DMS53 (cell line): Measurements from ENCODE around the gene HOXA6.

Source experiments
- DNase-seq: peaks from one replicate; lab custom pipeline; 2025; lab: John Stamatoyannopoulos, UW

Gene HOXA6

GRCh38 chr7:27149842-27150567 lies 2.4 kb upstream of the HOXA6 start:
- no peak for DNase-seq

GRCh38 chr7:27148756-27149641 lies 1.4 kb upstream of the HOXA6 start:
- DNase-seq, result no peak

GRCh38 chr7:27148031-27148755 lies 619 bp upstream of the HOXA6 start:
- DNase-seq, result peak; percentile 72

DNA sequence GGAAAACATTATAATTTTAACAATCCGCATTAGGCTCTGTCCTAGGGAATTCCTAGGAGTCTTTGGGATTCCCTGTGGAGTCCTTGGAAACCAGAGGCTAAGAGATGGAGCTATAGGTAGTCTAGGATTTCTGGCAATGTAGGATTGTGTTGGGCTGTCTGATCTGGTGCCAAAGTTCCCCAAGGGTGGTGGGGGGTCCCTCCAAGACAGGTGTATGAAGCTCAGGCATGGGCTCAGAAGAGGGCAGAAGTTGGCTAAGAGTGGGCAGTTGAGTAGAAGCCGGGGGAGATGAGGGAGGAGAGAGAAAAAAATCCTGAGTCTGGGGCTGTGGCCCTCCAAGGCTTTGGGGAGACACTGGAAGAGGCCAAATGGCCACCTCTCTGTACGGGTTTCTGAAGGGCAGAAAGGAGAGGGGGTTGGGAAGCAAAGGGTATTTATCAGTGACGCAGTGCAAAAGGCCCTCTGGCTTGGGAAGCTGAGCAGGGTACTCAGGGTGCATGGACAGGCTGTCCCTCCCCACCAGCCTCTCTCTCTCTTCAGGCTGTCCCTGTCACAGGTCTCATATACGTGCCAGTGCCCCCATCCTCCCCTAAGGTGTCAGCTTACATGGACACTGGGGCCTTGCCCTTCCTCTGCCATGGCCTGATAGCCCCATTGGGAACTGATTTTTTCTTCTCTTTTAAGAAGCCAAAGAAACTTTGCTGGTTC lies 929 bp downstream of the HOXA6 start:
- DNase-seq, result no peak

GRCh38 chr7:27145914-27146412 lies 1.6 kb downstream of the HOXA6 start:
- no peak for DNase-seq

DNA sequence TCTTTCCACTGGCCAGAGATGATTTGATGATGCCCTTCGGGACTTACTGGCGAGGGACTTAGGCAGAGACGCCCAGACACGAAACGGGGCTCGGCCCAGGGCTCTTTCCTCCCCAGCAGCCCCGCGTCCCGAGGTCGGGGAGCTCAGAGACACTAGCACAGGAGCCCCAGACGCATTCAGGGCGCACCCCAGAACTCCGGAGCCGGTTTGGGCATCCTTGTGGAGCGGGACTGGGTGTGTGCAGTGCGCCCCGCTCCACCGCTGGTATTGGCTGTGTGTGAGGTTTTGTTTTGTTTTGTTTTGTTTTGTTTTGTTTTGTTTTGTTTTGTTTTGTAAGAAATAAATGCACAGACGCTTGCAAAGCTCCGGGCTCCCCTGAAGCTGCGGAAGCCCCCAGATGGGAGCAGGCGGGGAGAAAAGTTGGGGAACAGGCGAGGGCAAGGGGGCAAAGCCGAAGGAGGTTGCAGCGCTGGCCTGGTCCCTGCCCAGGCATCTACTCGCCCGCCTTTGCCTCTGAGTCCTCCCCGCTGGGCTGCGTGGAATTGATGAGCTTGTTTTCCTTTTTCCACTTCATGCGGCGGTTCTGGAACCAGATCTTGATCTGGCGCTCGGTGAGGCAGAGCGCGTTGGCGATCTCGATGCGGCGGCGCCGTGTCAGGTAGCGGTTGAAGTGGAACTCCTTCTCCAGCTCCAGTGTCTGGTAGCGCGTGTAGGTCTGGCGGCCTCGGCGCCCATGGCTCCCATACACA lies 2.2 kb downstream of the HOXA6 start:
- peak; percentile 61 for DNase-seq

DNA sequence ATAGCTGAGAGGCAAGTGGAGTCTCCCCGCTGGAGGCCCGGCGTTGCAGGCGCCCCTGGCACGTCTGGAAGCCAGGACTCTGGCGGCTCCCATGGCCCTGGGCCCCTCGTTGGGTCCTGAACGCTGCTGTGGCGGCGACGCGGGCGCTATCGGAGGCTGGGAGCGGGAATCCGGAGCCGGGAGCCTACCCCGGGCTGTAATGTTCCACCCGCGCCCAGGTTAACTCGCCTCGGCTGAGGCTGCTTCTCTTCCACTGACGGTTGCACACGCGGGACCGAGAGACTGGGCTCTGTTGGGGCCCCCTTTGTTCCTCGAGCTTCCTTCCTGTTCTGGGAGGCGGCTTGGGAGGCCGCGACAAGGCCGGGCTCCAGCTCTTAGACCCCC lies 2.8 kb downstream of the HOXA6 start:
- DNase-seq, result peak; percentile 70

GRCh38 chr7:27143950-27144780 lies 3.4 kb downstream of the HOXA6 start:
- peak; percentile 72 for DNase-seq

DNA sequence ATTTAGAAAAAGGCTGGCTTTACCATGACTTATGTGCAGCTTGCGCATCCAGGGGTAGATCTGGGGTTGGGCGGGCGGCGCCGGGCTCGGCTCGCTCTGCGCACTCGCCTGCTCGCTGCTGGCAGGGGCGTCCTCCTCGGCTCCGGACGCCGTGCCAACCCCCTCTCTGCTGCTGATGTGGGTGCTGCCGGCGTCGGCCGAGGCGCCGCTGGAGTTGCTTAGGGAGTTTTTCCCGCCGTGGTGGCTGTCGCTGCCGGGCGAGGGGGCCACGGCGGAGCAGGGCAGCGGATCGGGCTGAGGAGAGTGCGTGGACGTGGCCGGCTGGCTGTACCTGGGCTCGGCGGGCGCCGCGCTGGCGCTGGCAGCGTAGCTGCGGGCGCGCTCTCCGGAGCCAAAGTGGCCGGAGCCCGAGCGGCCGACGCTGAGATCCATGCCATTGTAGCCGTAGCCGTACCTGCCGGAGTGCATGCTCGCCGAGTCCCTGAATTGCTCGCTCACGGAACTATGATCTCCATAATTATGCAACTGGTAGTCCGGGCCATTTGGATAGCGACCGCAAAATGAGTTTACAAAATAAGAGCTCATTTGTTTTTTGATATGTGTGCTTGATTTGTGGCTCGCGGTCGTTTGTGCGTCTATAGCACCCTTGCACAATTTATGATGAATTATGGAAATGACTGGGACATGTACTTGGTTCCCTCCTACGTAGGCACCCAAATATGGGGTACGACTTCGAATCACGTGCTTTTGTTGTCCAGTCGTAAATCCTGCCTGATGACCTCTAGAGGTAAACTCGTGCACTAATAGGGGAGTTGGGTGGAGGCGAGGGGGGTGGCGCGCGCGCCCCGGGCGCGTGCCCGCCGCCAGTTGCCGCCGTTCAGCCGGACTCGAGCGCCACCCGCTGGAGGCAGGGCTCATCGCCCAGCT lies 4.3 kb downstream of the HOXA6 start, which contains the start of gene HOXA5:
Gene HOXA5 (minus strand): TSS at position 659 of the 927 bp plus-strand sequence. CDS start 74 bp downstream, at position 585.
- peak; percentile 96 for DNase-seq

GRCh38 chr7:27142580-27143022 lies 5.0 kb downstream of the HOXA6 start:
- DNase-seq, result peak; percentile 68

DNA sequence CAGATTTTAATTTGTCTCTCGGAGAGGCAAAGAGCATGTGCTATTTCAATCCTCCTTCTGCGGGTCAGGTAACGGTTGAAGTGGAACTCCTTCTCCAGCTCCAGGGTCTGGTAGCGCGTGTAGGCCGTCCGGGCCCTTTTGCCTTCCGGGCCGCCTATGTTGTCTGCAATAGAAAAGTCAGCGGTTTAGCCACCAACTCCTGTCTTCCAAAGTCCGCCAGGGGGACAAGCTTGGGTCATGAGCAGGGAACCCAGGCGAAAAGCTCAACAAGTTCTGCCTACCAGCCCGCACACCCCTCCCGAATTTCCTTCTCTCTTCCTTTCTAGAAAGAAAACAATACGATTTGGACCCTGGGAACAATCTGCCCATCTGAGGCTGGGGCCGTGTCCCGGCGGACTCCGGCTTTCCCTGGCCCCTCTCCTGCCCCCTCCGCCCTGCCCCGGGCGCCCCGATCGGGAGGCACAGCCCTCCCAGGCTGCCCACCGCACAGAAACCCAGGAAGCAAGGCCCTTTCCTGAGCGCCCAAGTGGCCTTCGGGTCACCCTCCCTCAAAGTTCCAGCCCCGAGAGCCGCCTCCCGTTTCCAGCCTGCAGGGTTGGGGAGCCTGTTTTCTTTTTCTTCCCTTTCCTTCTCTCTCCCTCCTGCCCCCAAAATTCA lies 5.5 kb downstream of the HOXA6 start:
- DNase-seq, result peak; percentile 58

- DNase-seq, result no peak
These were observed 6.2 kb downstream of the HOXA6 start for GRCh38 chr7:27141137-27141922.

- no peak for DNase-seq
These were observed 7.3 kb downstream of the HOXA6 start for GRCh38 chr7:27140126-27140857.

DNA sequence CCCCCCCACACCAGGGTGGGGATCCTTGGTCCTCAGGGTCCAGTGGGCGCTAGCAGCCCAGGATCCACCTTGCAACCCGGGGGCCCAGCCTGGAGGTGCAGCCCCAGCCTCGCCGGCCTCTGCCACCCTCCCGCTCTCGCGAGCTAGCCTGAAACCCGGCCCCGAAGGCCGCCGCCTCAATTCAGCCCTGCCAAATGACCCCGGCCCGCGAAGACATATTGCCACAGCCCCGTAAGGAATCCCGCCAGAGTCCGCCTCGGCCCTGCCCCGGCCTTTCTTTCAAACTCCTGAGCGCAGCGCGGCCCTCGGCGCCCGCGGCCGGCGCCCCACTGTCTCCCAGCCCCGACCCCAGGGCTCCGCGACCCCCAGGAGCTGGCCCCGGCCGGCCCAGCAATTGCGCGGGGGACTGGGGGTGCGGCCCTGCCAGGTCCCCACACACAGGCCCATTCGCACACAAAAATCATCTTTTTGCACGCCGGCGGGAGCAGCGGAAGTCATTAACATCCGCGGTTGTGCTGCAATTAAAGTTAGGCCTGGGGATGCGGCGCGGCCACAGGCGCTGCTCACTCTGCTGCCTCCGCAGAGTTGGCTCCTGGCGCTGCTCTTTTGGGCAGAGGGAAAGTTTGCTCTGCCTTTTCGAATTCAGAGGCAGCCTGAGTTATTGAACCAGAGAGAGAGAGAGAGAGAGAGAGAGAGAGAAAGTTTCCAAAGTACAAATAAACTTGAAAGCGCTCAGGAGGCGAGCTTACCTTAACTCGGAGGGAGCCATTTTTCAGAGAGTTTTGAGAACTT lies 8.0 kb downstream of the HOXA6 start:
- DNase-seq, result no peak

DNA sequence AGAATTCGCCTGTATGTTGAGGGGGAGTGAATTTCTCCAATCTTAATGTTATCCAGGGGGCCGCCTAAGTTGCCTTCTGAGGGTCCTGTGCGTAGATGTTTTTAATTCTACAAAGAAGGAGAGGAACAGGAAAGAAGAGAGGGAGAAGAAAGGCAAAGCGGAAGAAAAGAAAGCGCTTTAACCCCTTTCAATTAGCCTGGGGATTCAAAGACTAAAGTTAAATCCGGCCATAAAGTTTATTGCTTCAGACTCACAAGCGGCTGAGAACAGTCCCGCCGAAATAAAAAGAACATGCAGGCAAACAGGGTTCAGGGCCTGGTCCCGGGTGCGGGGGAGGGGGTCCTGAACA lies 8.6 kb downstream of the HOXA6 start:
- DNase-seq, result no peak

GRCh38 chr7:27138472-27138871 lies 9.1 kb downstream of the HOXA6 start:
- DNase-seq, result no peak
